Trophoblast cell (in vitro differentiated cells and primary cell): ENCODE data around the gene FAM222A.

Experiments used
- DNase-seq, 2 donors: peaks; one replicate each; pipeline ENCODE4 v3.0.0-alpha.2; 2016
- H2AFZ ChIP-seq: 2 replicates; pipeline ENCODE4 v1.6.1; 2013; ENCODE audit warnings: low read length, moderate library complexity, mild to moderate bottlenecking; ENCODE audit not compliant: insufficient read depth, poor library complexity
- H2AK5ac ChIP-seq: 2 replicates; pipeline ENCODE4 v1.6.1; 2013; ENCODE audit warnings: mild to moderate bottlenecking, low read length
- H2BK120ac ChIP-seq: 2 replicates; pipeline ENCODE4 v1.6.1; 2013; ENCODE audit warnings: low read length, mild to moderate bottlenecking, moderate library complexity; ENCODE audit not compliant: insufficient read depth, poor library complexity
- H2BK12ac ChIP-seq: 2 replicates; pipeline ENCODE4 v1.6.1; 2013; ENCODE audit warnings: mild to moderate bottlenecking, low read length, moderate library complexity
- H2BK5ac ChIP-seq: 2 replicates; pipeline ENCODE4 v1.6.1; 2013; ENCODE audit warnings: low read length, low read depth, moderate library complexity, mild to moderate bottlenecking; ENCODE audit not compliant: poor library complexity
- H3K14ac ChIP-seq: 2 replicates; pipeline ENCODE4 v1.6.1; 2013; ENCODE audit warnings: mild to moderate bottlenecking, low read length
- H3K18ac ChIP-seq: 2 replicates; pipeline ENCODE4 v1.6.1; 2013; ENCODE audit warnings: mild to moderate bottlenecking, low read length
- H3K23ac ChIP-seq: 2 replicates; pipeline ENCODE4 v1.6.1; 2013; ENCODE audit warnings: low read length
- H3K27ac ChIP-seq: 2 replicates; pipeline ENCODE4 v1.5.1; 2013; ENCODE audit warnings: low read depth, mild to moderate bottlenecking, inconsistent platforms, low read length, moderate library complexity
- H3K27me3 ChIP-seq: 2 replicates; pipeline ENCODE4 v1.6.1; 2013; ENCODE audit warnings: inconsistent platforms, mild to moderate bottlenecking, low read length, moderate library complexity; ENCODE audit not compliant: insufficient read depth
- H3K36me3 ChIP-seq, 2 experiments: 1 replicate in 1 of 2; 2 replicates in 1 of 2; pipeline ENCODE4 v1.6.1; 2013; ENCODE audit warnings: low read length in 2 of 2, mild to moderate bottlenecking in 2 of 2, moderate library complexity in 1 of 2; ENCODE audit not compliant: insufficient read depth in 2 of 2, control insufficient read depth in 1 of 2
- H3K4ac ChIP-seq: 2 replicates; pipeline ENCODE4 v1.6.1; 2013; ENCODE audit warnings: low read depth, mild to moderate bottlenecking, low read length, moderate library complexity
- H3K4me1 ChIP-seq, 2 experiments: 1 replicate in 1 of 2; 2 replicates in 1 of 2; pipeline ENCODE4 v1.6.1; 2013; ENCODE audit warnings: low read length in 2 of 2, mild to moderate bottlenecking in 2 of 2, moderate library complexity in 1 of 2; ENCODE audit not compliant: insufficient read depth in 2 of 2, control insufficient read depth in 1 of 2
- H3K4me2 ChIP-seq: 2 replicates; pipeline ENCODE4 v1.6.1; 2013; ENCODE audit warnings: inconsistent platforms, mild to moderate bottlenecking, low read length, moderate library complexity
- H3K4me3 ChIP-seq: 2 replicates; pipeline ENCODE4 v1.5.1; 2013; ENCODE audit warnings: mild to moderate bottlenecking, low read depth, low read length, inconsistent platforms
- H3K79me1 ChIP-seq: one replicate; pipeline ENCODE4 v1.6.1; 2013; ENCODE audit warnings: low read length
- H3K79me2 ChIP-seq: 2 replicates; pipeline ENCODE4 v1.6.1; 2013; ENCODE audit warnings: low read length, mild to moderate bottlenecking; ENCODE audit not compliant: control insufficient read depth, insufficient read depth, poor library complexity
- H3K9ac ChIP-seq: 2 replicates; pipeline ENCODE4 v1.6.1; 2013; ENCODE audit warnings: mild to moderate bottlenecking, low read length
- H3K9me3 ChIP-seq: 2 replicates; pipeline ENCODE4 v1.6.1; 2013; ENCODE audit warnings: low read depth, mild to moderate bottlenecking, control low read depth, inconsistent platforms, low read length; ENCODE audit not compliant: insufficient read depth
- H4K12ac ChIP-seq: 2 replicates; pipeline ENCODE4 v1.6.1; 2013; ENCODE audit warnings: low read depth, mild to moderate bottlenecking, low read length, moderate library complexity
- H4K8ac ChIP-seq: 2 replicates; pipeline ENCODE4 v1.6.1; 2013; ENCODE audit warnings: low read depth, mild to moderate bottlenecking, low read length, moderate library complexity
- H4K91ac ChIP-seq: one replicate; pipeline ENCODE4 v1.6.1; 2013; ENCODE audit warnings: low read depth, mild to moderate bottlenecking, low read length, moderate library complexity
- WGBS: extraction: QIAGEN DNeasy Blood & Tissue Kit; methylation state at CpG from one replicate; pipeline ENCODE4 v1.1.7; 2013; ENCODE audit warnings: missing lambda C conversion rate; ENCODE audit not compliant: insufficient read length, insufficient coverage; ENCODE audit errors: extremely low coverage; 5-methylcytosine and 5-hydroxymethylcytosine counted together

The FAM222A gene

GRCh38 chr12:109701064-109701463 is 12.6 kb upstream of the FAM222A start:
- no peak overlapping the region for H2BK12ac ChIP-seq
- H3K27ac ChIP-seq = no peak overlapping the region
- H3K79me1 ChIP-seq = no peaks in the 10 kb centered on the region
- H2BK5ac ChIP-seq = no peak overlapping the region
- no peak overlapping the region for H2AK5ac ChIP-seq
- H3K14ac ChIP-seq = no peak overlapping the region
- DNase-seq = no peak
- no peak overlapping the region for H4K8ac ChIP-seq
- no peaks in the 10 kb centered on the region for H3K4me1 ChIP-seq
- H3K4me2 ChIP-seq = no peak overlapping the region
- H3K18ac ChIP-seq = no peak overlapping the region
- H3K4me3 ChIP-seq = no peak overlapping the region
- H3K9ac ChIP-seq = no peak overlapping the region
- no peaks in the 10 kb centered on the region for H3K36me3 ChIP-seq
- H2BK120ac ChIP-seq = no peak overlapping the region
- H3K9me3 ChIP-seq = no peaks in the 10 kb centered on the region
- no peaks in the 10 kb centered on the region for H3K27me3 ChIP-seq
- H4K12ac ChIP-seq = no peak overlapping the region
- H4K91ac ChIP-seq = no peak overlapping the region
- WGBS = no CpG with 5 or more reads among the region's 6 CpGs
- H3K79me2 ChIP-seq = no peaks in the 10 kb centered on the region
- H3K23ac ChIP-seq = no peak overlapping the region
- no peak overlapping the region for H2AFZ ChIP-seq
- H3K4ac ChIP-seq = no peak overlapping the region

- no CpG with 5 or more reads among the region's 9 CpGs for WGBS
These were observed 11.3 kb upstream of the FAM222A start for GRCh38 chr12:109702111-109702841.

GRCh38 chr12:109703684-109704083 is 9.9 kb upstream of the FAM222A start:
- Histone ChIP-seq H3K79me2 (no peaks in the 10 kb centered on the region), H3K36me3 (no peaks in the 10 kb centered on the region), H3K27me3 (no peaks in the 10 kb centered on the region), H2AFZ (no peak overlapping the region), H4K8ac (no peak overlapping the region), H3K79me1 (no peaks in the 10 kb centered on the region), H4K12ac (no peak overlapping the region), H2AK5ac (no peak overlapping the region), H3K4ac (no peak overlapping the region), H3K9ac (no peak overlapping the region), H3K18ac (no peak overlapping the region), H2BK120ac (no peak overlapping the region), H3K4me3 (no peak overlapping the region), H3K4me1 (no peaks in the 10 kb centered on the region), H3K14ac (no peak overlapping the region), H3K27ac (no peak overlapping the region), H2BK12ac (no peak overlapping the region), H3K4me2 (no peak overlapping the region), H4K91ac (no peak overlapping the region), H3K9me3 (no peaks in the 10 kb centered on the region), H3K23ac (no peak overlapping the region), H2BK5ac (no peak overlapping the region)
- no CpG with 5 or more reads among the region's 7 CpGs for WGBS
- DNase-seq = no peak

More at GRCh38 chr12:109702111-109702841, 11.3 kb upstream of the FAM222A start:
- H2BK120ac ChIP-seq = no peak overlapping the region
- no peaks in the 10 kb centered on the region for H3K79me2 ChIP-seq
- H3K18ac ChIP-seq = no peak overlapping the region
- H3K4ac ChIP-seq = no peak overlapping the region
- H3K9me3 ChIP-seq = no peaks in the 10 kb centered on the region
- H3K9ac ChIP-seq = no peak overlapping the region
- no peak overlapping the region for H3K27ac ChIP-seq
- no peak overlapping the region for H4K91ac ChIP-seq
- H2BK12ac ChIP-seq = no peak overlapping the region
- no peak overlapping the region for H4K12ac ChIP-seq
- no peak overlapping the region for H3K4me2 ChIP-seq
- H4K8ac ChIP-seq = no peak overlapping the region
- H3K14ac ChIP-seq = no peak overlapping the region
- no peaks in the 10 kb centered on the region for H3K4me1 ChIP-seq
- no peak for DNase-seq
- no peak overlapping the region for H3K23ac ChIP-seq
- no peak overlapping the region for H3K4me3 ChIP-seq
- H2BK5ac ChIP-seq = no peak overlapping the region
- no peaks in the 10 kb centered on the region for H3K79me1 ChIP-seq
- no peak overlapping the region for H2AFZ ChIP-seq
- H2AK5ac ChIP-seq = no peak overlapping the region
- H3K27me3 ChIP-seq = no peaks in the 10 kb centered on the region
- no peaks in the 10 kb centered on the region for H3K36me3 ChIP-seq

GRCh38 chr12:109704371-109705098 is 9.1 kb upstream of the FAM222A start:
- Histone ChIP-seq H3K27ac (no peak overlapping the region), H3K4me2 (no peak overlapping the region), H3K14ac (no peak overlapping the region), H3K36me3 (no peaks in the 10 kb centered on the region), H2BK5ac (no peak overlapping the region), H3K79me2 (no peaks in the 10 kb centered on the region), H4K8ac (no peak overlapping the region), H3K18ac (no peak overlapping the region), H3K23ac (no peak overlapping the region), H3K4ac (no peak overlapping the region), H3K79me1 (no peaks in the 10 kb centered on the region), H2AK5ac (no peak overlapping the region), H3K9me3 (no peaks in the 10 kb centered on the region), H3K9ac (no peak overlapping the region), H3K4me3 (no peak overlapping the region), H2BK120ac (no peak overlapping the region), H3K4me1 (no peaks in the 10 kb centered on the region), H4K91ac (no peak overlapping the region), H4K12ac (no peak overlapping the region), H2AFZ (no peak overlapping the region), H2BK12ac (no peak overlapping the region), H3K27me3 (no peaks in the 10 kb centered on the region)
- DNase-seq = no peak
- no CpG with 5 or more reads among the region's 4 CpGs for WGBS
